Activated CD4-positive, alpha-beta T cell treated with anti-CD3 and anti-CD28 coated beads, Interleukin-2, amount 50 U/mL, for 48 hours (primary cell): Measurements from ENCODE around the gene ASCL2.

Experiments used
- DNase-seq, 2 experiments: peaks; one replicate each; pipeline ENCODE4 v3.0.0-alpha.2; 2020

The ASCL2 gene

GRCh38 chr11:2223153-2223794 is 47.1 kb downstream of the ASCL2 start:
- no peak for DNase-seq

GRCh38 chr11:2222451-2222850 is 47.9 kb downstream of the ASCL2 start:
- DNase-seq: no peak

- DNase-seq: no peak
Observed at GRCh38 chr11:2221591-2221990, 48.8 kb downstream of the ASCL2 start.

- no peak for DNase-seq
Observed at GRCh38 chr11:2221024-2221423, 49.4 kb downstream of the ASCL2 start.

GRCh38 chr11:2220173-2220771 is 50.1 kb downstream of the ASCL2 start:
- no peak for DNase-seq

- DNase-seq: no peak
Observed at GRCh38 chr11:2219318-2220017, 50.9 kb downstream of the ASCL2 start.
